Right renal pelvis (tissue), 4 donors: ENCODE measurements around the gene RNGTT. TPM values are rescaled to one million over a fixed set of nuclear protein-coding genes. Genes with fewer than 3 reads are reported as not detected.

ENCODE experiments used
- DNase-seq, 4 donors: peaks; one replicate each; pipeline ENCODE4 v3.0.0-alpha.2; 2013; ENCODE audit warnings: low read depth in 4 of 4, low spot score in 3 of 4, missing footprints in 1 of 4
- polyA plus RNA-seq, 4 donors: library from polyadenylated mRNA; unstranded; fragments of 120-200 nt; gene quantifications; one replicate each; pipeline ENCODE4 v1.2.1, GENCODE V29; 2013; ENCODE audit not compliant: insufficient read length in 4 of 4

RNGTT gene
- polyA plus RNA-seq, 4 donors, result 15.8 to 19.0 (median 17.8) TPM

DNA sequence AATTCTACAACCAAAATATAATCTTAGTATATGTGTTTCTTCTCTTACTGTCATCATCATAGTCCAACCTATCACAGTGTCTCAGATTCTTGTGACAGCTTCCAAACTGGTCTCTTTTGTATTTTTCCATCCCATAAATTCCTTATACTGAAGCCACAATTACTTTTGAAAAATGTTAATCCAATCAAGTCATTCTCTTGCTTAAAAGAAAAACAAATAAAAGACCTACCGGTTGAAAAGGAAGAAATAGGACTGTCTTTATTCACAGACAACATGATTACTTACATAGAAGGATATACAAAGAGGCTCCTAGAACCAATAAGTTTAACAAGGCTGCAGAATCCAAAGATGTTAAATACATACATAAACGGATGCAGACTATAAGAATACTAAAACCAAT is 339.9 kb downstream of the RNGTT start:
- DNase-seq, result no peak

DNA sequence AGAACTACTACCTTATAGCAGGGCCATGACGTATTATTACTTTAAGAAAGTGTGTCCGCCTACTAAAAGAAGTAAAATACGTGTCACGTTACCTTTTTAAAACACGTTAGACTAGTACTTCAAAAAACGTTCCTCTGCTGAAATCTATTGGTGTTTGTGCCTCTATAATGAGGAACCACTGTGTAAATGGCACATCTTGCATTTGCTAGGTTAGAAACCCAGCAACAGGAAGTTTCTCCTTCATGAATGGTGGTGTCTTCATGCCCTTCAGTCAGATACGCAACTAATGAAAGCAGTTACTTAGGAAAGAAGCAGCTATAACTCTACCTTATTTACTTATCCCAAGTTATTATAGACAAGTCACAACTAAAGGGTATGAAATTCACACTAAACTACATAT is 343.5 kb downstream of the RNGTT start:
- DNase-seq, result no peak

DNA sequence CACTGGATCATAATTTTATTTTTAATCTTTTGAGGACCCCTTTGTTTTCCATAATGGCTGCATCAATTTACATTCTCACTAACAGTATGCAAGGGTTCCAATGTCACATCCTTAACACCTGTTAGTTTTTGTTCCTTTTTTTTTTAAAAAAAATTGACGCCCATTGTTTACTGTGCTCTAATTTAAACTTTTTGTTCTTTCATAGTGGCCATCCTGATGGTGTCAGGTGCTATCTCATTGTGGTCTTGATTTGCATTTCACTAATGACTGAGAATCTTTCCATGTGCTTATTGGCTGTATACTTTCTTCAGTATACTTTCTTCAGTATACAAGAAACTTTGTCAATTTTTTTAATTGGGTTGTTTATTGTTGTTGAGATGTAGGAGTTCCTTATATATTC is 347.0 kb downstream of the RNGTT start:
- DNase-seq, result no peak

DNA sequence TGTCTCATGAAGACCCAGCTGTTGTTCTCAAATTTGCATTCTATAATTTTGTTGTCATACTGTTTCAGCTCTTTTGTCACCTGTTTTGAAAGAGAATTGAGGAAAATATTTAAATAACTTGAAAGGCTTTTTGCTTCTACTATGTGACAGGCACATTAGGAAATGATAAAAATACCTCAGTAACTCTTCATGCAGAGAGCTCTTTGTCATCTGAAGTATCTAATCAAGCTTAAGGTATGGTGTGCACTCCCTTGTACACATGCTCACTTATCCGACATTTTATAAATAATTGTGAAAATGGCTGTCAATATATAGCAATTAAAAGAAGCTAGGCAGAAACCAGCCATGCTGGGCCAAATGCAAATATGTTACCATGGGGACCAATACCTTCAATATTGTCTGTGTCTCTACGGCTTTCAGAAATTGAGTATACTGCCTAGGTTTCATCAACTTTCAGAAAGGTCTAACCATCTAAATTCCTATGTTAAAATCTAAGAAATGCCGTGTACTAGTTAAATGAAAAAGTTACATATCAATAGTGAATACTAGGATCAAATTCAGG is 349.0 kb downstream of the RNGTT start:
- DNase-seq, result no peak

DNA sequence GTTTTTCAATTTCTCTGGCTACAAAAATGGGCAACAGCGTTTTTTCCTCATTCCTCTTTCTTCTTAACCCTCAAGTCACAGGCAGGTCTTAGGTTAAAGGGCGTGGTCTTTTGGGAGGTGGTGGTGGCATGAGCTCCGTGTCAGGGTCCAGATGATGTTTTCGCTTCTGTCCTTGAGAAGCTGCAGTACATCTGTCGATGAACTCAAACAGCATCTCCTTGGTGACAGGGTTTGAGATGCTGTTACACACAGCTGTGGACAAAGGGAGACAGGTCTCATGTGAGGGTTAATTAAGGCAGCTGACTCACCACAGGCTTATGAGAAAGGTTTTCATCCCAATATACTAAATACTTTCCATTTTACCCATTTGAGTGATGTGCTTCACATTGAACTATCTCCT is 350.8 kb downstream of the RNGTT start:
- no peak for DNase-seq

GRCh38 chr6:88611721-88612120 is 351.7 kb downstream of the RNGTT start:
- DNase-seq, result no peak

- no peak for DNase-seq
Measured at GRCh38 chr6:88609983-88610382, 353.4 kb downstream of the RNGTT start.

GRCh38 chr6:88605271-88605670 is 358.1 kb downstream of the RNGTT start:
- DNase-seq, result no peak

- no peak for DNase-seq
Measured at GRCh38 chr6:88599571-88599970, 363.8 kb downstream of the RNGTT start.

GRCh38 chr6:88596801-88597200 is 366.6 kb downstream of the RNGTT start:
- DNase-seq, result no peak

DNA sequence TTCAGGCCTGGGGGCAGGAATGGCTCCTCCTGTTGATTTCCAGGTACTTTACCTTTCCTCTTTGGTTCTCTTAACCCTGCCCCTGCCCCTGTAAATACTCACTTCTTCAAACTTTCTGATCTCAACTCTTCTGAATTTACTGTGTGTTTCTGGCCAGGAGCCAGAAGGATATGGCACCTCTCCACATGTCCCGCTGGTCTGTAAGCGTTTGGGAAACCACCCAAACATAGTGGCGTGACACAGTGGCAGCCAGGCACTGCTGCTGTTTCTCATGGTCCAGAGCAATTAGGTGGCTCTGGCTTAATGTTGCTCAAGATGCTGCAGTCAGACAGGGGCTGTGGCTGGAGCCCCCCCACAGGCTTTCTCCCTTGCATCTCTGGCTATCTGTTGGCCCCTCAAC is 374.5 kb downstream of the RNGTT start:
- DNase-seq, result no peak

GRCh38 chr6:88587150-88587520 is 376.3 kb downstream of the RNGTT start:
- DNase-seq, result no peak

DNA sequence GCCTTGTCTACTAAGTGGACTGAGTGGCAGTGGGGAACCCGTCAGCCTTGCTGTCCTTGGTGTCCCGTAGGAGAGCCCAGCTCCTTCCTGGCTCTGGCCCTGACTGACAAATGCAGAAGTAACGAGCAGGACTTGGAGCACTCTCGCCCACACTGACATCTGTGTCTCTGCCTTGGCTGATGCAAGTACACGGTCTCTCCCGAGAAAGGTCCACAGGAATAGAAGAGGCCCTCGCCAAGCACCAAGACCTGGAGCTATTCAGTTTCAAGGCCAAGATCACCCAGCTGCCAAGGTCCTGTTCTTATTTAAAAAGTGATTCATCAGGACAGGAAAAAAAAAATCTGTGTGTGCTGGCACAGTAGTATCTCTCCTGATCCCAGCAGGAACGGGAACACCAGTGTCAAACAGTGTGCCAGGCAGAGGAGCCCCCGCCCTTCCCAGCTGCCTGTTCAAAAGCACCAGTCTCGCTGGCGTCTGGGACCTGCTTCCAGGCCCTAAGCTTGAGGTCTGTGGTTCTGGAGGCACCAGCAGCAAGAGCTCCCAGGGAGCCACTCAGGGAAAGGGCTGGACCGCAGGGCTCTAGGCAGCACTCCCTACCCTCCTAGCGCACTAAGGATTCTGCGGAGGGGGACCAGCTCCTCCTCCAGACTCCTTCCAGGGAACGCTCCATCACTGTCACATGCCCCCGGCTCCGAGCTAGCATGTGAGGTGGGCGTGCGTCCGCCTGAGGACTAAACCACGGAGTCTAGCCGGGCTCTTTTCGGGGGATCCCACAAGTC is 376.9 kb downstream of the RNGTT start:
- no peak for DNase-seq

DNA sequence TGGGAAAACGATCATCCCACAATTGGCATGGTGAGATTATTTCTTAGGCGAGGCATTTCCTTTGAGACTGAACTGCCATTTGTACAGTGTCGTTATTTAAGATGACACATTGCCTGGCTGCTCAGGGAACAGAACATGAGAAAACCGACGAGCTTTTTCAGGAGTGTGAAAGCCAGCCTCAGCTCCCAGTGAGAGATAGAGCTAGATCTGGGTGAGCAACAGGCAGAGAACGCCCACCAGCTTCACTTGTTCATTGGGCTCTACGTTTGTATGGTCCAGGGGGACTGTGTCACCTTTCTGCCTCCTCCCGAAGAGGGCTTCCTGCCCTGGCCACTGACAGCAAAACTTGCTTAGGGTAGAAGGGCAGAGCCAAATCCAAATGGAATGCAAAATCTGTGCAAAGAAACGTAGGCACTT is 378.1 kb downstream of the RNGTT start:
- DNase-seq, result no peak

DNA sequence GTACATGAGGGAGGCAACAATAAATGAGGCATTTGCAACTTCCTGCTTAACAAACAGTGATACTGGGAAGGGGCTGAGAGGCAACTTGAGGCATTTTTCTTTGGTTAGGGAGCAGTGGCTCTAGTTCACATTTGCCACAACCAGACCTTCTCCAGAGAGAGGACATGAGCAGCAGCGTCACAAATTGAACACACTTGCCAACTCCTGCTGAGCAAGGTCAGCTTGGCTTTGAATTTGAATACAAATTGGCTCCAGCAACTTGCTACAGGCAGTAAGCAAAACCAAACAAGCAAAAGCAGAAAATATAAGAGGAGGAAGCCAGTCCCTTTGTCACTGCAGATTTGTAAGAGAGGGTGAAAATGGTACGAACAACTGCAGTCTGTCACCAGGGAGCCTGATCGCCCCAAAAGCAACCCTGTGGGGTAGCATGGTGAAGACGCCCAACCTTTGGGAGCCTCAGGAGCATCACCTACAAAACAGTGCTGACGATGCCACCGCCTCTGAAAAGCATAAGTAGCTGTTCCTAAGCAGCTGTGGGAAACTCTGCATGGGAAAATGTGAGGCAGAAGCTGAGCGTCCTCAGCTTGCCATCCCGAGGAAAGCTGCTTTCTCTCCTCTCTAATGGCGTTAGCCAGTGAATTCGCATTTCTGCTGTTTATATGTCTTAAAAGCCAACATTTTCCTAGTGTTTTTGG is 378.7 kb downstream of the RNGTT start:
- DNase-seq, result no peak

GRCh38 chr6:88577461-88577860 is 386.0 kb downstream of the RNGTT start:
- DNase-seq, result no peak

DNA sequence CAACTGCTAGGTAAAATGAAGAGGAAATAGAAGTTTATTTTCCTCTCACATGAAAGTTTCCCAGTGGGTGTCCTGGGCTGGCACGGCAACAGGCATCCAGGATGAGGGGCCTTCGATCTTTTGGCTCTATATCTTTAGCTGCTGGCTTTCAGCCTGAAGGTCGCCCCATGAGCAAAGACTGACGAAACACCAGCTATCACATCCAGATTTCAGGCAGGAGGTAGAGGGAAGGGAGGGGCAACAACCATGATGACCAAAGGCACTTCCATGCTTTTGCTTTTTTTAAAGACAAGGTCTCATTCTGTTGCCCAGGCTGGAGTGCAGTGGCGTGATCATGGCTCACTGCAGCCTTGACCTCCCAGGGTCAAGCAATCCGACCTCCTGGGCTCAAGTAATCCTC is 387.9 kb downstream of the RNGTT start:
- no peak for DNase-seq

DNA sequence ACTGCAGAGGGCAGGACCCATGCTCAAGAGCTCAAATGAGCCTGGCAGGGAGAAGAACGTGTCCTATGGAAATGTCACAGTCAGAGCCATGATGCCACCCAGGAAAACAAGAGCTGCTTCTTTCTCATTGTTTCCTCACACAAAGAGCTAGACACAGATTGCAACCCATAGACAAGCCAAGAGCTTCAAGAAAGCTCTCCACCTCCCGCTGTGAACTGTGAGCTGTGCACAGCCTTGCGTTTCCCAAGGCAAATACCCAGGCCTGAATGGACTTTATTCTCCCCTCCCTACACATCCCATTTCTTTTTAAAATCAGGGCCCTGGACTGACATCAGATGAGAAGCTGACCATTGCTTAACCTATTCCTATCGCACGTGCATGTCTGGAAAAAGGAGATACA is 388.8 kb downstream of the RNGTT start:
- DNase-seq, result no peak

- DNase-seq, result no peak
Measured at GRCh38 chr6:88574031-88574430, 389.4 kb downstream of the RNGTT start.

DNA sequence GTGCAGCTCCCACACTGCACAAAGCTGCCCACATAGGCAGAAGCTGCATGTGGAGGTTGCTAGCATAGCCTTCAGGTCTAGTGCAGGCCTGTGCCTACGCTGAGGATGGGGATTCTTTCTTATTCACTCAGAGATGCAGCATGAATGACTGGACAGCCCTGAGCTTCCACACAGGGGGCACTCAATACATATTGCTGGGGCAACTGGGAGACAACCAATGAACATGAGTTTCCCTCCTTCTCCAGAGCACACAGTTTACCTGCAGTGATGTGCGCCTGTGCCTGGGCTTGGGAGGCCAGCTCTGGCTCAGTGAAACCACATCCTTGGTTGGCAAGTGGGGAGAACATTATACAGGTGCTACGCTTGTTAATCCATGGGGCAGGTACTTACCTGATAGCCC is 389.9 kb downstream of the RNGTT start:
- no peak for DNase-seq

DNA sequence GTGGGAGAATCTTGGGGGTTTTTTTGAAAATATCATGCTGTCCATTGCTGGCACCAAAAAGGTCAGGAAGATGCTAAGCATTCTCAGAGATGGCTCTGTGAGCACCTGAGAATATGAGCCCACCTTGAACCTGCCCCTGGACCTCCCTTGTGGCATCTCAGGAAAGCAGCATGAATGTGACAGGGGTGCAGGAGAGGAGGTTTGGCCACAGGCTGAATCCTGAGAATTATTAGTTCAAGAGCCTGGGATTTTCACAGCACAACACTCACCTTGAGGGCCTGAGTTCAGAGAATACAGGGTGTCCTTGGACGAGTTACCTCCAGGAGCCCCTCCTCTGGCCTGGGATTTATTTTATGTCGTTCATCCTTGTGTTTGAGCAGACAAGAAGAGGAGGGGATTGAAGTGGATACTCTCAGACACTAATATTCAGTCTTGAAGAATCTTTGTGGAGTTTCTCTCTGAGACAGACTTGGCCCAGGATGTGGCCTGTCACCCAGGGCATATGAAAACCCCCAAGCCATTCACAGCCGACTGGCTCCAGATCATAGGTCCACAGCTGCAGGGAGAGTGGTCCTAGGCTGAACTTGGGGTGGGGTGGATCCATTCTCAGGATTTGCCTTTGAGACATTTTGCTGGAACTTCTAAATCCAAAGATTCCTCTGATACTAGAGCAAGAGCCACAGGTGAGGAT is 390.8 kb downstream of the RNGTT start:
- no peak for DNase-seq
